Activated CD4-positive, alpha-beta T cell treated with anti-CD3 and anti-CD28 coated beads, Interleukin-2, amount 10 ng/mL, durations not matched to agents 24 days and 14 days (primary cell): ENCODE data around the gene CPED1. TPM values are rescaled to one million over a fixed set of nuclear protein-coding genes. Genes with fewer than 3 reads are reported as not detected.

ENCODE experiments used
- DNase-seq: peaks from one replicate; pipeline ENCODE4 v3.0.0; 2022
- H3K27ac Mint-ChIP-seq: one replicate; pipeline ENCODE4 v1.8.0; 2022; ENCODE audit warnings: mild to moderate bottlenecking, mixed read lengths
- H3K27me3 Mint-ChIP-seq: one replicate; pipeline ENCODE4 v1.8.0; 2022; ENCODE audit warnings: mixed read lengths
- H3K36me3 Mint-ChIP-seq: one replicate; pipeline ENCODE4 v1.8.0; 2022; ENCODE audit warnings: low read depth, mild to moderate bottlenecking, mixed read lengths
- H3K4me1 Mint-ChIP-seq: one replicate; pipeline ENCODE4 v1.8.0; 2021; ENCODE audit warnings: mixed read lengths
- H3K4me3 Mint-ChIP-seq: one replicate; pipeline ENCODE4 v1.8.0; 2022; ENCODE audit warnings: mild to moderate bottlenecking, moderate library complexity, mixed read lengths
- H3K9me3 Mint-ChIP-seq: one replicate; pipeline ENCODE4 v1.8.0; 2021; ENCODE audit warnings: mixed read lengths
- intact Hi-C: fragments of 100-400 bp; cut with micrococcal nuclease; formaldehyde crosslinking; loops from one replicate; pipeline ENCODE4 v1.15.1; 2023
- total RNA-seq: library from RNA; stranded (reverse); gene quantifications from 2 replicates; pipeline ENCODE4 v1.2.3, GENCODE V29; 2022

CPED1 gene
- not detected in 2 replicates for total RNA-seq

DNA sequence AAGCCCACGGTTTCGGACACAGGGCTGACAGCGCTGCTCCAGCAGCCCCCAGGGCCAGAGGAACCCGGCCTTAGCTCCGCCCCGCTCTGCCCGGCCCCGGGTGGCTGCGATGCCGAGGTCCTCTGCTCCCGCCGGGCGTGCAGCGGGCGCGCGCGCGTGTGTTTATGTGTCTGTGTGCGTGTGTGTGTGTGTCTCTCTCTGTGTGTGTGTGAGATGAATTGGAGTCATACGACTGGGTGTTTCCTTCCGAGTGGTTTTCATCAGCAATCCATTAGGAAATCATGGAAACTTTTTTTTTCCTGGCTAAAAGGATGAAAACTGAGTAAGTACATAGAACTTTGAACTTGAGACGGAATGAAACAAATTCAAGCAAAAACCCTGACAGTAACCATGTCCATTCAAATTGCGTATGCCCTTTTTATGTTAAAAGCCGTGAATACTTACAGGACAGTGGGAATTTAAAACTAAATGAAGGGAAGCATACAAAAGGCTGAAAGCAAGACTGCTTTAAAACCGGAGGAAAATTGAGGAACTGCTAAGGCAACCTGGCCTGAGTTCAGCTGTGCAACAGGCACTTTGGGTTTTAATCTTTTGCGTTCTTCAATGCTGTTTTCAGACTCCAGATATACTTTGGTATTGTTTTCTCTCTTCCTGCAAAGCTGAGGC is at the start of gene CPED1:
TSS of gene CPED1 (plus strand) at position 121 of the 666 bp plus-strand sequence. CDS start 911 bp downstream, outside the sequence.
- DNase-seq = peak; percentile 80
- peaks cover 14% of the 10 kb centered on the region for H3K4me1 Mint-ChIP-seq
- peak within 1 kb of the TSS; percentile 85 for H3K4me3 Mint-ChIP-seq
- H3K9me3 Mint-ChIP-seq = no peaks in the 10 kb centered on the region
- intact Hi-C loops = loop anchor here (2.0 to 10.0 kb wide), 2 partner anchors 38 to 556 kb away; partner anchors contain the start of gene ING3
- H3K27ac Mint-ChIP-seq = no peak within 1 kb of the TSS
- H3K36me3 Mint-ChIP-seq = no peaks in the 10 kb centered on the region
- H3K27me3 Mint-ChIP-seq = peaks cover 59% of the 10 kb centered on the region

DNA sequence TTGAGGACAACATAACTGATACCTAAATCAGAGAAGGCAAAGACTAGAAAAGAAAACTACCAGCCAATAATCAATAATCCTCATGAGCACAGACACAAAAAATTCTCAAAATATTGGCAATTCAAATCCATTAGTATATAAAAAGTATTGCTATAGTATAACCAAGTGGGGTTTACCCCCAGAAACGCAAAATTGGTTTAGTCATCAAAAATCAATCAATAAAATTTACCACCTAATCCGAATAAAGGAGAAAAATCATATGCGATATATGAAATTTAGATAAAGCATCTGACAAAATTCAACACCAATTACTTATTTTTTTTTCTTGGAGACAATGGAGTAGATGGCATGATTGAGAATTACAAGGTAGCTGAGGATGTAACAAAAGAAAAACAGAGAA is 49.2 kb upstream of the CPED1 start:
- Mint-ChIP-seq H3K4me3 (no peak overlapping the region), H3K4me1 (no peaks in the 10 kb centered on the region), H3K36me3 (no peaks in the 10 kb centered on the region), H3K9me3 (no peaks in the 10 kb centered on the region), H3K27ac (no peak overlapping the region), H3K27me3 (peaks cover 23% of the 10 kb centered on the region)
- intact Hi-C loops = no loop called here
- DNase-seq = no peak

DNA sequence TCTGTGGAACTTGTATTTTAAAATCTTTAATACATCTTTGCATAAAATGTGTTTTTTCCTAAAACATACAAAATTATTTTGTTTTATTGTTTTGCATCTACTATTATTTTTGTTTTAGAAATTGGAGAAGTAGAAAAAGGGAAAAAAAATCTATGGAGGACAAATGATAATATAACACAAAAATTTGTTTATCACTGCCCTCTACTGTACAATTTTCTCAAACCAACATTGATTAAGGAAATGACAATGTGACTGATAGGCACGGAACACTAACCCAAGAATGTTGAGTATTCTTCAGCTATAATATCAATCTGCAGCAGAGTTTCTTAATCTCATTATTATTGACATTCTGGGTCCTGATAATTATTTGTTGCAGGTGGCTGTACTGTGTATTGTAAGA is 47.4 kb upstream of the CPED1 start:
- no peak for DNase-seq
- Mint-ChIP-seq H3K4me3 (no peak overlapping the region), H3K27me3 (peaks cover 23% of the 10 kb centered on the region), H3K4me1 (no peaks in the 10 kb centered on the region), H3K27ac (no peak overlapping the region), H3K36me3 (no peaks in the 10 kb centered on the region), H3K9me3 (no peaks in the 10 kb centered on the region)
- intact Hi-C loops = loop anchor here (1.0 to 2.0 kb wide), 2 partner anchors 135 to 148 kb away; no protein-coding TSS in a partner anchor

DNA sequence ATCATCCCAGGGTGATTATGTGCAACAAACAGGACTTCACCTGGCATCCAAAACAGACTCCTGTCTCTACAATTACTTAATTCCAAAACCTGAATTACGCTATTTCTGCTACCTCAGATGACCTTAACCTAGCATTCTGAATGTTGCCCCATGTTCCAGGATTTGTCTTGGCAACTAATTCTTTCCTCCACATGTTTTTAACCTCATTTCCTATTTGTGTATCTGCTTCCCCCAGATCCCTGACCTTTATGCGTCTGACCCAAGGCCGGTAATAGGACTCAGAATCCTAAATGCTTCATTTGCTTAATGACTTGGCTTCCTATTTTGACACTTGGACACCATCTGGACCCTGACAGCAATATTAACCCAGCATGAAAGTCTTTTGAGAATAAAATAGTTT is 46.7 kb upstream of the CPED1 start:
- Mint-ChIP-seq H3K9me3 (no peaks in the 10 kb centered on the region), H3K4me3 (no peak overlapping the region), H3K4me1 (no peaks in the 10 kb centered on the region), H3K27me3 (peaks cover 28% of the 10 kb centered on the region), H3K36me3 (no peaks in the 10 kb centered on the region), H3K27ac (no peak overlapping the region)
- no peak for DNase-seq
- intact Hi-C loops = loop anchor here (1.0 to 2.0 kb wide), 2 partner anchors 136 to 149 kb away; no protein-coding TSS in a partner anchor

DNA sequence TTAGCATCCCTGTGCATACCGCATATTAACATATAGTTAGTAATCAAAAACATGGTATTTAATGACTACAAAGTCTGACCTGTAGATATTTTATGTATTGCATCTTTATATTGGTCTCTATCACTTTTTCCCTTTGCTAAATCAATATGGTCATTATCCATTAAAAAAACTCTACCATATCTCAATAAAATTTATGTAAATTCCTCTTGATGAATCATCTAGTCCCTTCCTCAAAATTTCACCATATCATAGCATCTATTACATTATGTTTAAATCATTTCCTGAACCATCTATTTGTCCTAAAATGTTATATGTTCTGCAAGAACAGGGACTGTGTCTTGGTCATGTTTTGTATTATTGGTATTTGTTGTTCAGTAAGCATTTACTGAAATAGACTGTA is 45.6 kb upstream of the CPED1 start:
- H3K36me3 Mint-ChIP-seq = no peaks in the 10 kb centered on the region
- peaks cover 35% of the 10 kb centered on the region for H3K27me3 Mint-ChIP-seq
- DNase-seq = no peak
- H3K4me1 Mint-ChIP-seq = no peaks in the 10 kb centered on the region
- no peak overlapping the region for H3K4me3 Mint-ChIP-seq
- no peaks in the 10 kb centered on the region for H3K9me3 Mint-ChIP-seq
- intact Hi-C loops = no loop called here
- no peak overlapping the region for H3K27ac Mint-ChIP-seq

DNA sequence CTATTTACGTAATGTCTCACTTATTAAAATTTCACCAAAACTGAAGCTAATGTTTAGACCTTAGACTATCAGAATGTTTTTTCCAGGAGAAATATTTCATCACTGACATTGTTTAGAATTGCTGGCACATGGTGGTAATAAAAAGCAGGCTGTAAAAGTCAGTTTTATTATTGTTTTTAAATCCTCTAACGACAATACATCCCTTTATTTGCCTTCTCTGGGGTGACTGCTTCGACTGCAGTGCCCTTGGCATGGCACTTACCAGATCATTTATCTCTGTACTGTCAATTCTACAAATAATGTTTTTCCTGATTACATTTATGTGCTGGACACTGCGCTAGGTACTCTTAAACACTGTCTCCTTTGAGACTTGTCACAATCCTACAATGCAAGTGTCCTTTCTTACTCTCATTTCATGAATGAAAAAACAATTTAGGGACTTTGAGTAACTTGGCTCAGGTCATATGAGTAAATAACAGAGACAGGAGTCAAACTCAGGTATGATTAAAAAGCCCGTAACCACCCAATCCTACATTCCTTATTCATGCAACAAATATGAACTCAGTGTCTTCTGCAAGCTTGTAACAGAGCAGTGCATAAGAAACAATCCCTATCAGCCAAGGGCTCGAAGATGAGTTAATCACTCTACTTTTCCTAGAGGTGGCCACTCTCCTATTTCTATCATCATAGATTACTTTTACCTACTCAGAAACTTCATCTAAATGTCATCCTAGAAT is 43.5 kb upstream of the CPED1 start:
- DNase-seq = no peak
- H3K4me1 Mint-ChIP-seq = peaks cover 7% of the 10 kb centered on the region
- H3K27ac Mint-ChIP-seq = no peak overlapping the region
- no peaks in the 10 kb centered on the region for H3K9me3 Mint-ChIP-seq
- intact Hi-C loops = no loop called here
- peaks cover 32% of the 10 kb centered on the region for H3K27me3 Mint-ChIP-seq
- no peak overlapping the region for H3K4me3 Mint-ChIP-seq
- H3K36me3 Mint-ChIP-seq = no peaks in the 10 kb centered on the region

DNA sequence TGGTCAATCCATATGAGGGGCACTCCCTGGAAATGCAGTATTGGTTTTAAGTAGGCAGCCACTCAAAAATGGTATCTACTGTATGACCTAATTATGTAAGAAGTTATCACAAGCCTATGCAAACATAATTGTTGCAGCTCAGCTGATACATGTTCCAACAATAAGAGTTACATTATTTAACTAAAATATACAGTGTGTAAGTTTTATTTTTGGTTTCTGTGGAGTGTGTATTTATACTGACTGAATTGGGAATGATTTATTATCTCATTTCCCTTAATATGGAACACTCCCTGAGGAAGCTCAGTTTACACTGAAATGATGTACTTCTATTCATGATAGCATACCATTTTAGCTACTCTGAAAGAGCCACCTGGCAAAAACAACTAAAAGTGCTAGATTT is 40.5 kb upstream of the CPED1 start:
- Mint-ChIP-seq H3K36me3 (peaks cover 7% of the 10 kb centered on the region), H3K9me3 (no peaks in the 10 kb centered on the region), H3K4me1 (peaks cover 17% of the 10 kb centered on the region), H3K27me3 (peaks cover 27% of the 10 kb centered on the region), H3K27ac (no peak overlapping the region), H3K4me3 (no peak overlapping the region)
- intact Hi-C loops = no loop called here
- DNase-seq = no peak

DNA sequence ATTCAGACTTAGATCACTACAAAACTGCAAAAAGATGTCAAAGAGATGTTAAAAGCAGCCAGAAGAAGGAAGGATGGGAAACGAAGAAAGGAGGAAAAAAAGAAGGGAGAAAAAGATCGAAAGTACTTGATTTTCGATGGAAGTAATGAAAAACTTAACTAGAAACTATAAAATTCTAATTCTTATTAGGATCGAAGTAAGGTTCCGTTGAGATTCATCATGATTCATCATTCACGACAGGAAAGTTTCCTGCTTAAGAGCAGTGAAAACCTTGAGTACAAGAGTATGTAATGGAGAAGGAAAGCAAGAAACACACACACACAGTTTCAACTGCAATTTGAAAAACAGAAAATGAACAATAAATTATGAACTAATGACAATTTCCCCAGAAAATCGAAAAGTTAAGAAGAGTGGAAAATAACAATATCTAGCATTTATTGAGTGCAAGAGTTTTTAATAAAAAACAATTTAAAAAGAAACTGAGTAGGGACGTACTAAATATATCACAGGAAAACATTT is 39.1 kb upstream of the CPED1 start:
- intact Hi-C loops = no loop called here
- DNase-seq = no peak
- Mint-ChIP-seq H3K9me3 (no peaks in the 10 kb centered on the region), H3K4me3 (peak overlapping the region; percentile 96), H3K36me3 (peaks cover 14% of the 10 kb centered on the region), H3K27me3 (peaks cover 22% of the 10 kb centered on the region), H3K4me1 (peaks cover 19% of the 10 kb centered on the region), H3K27ac (peak overlapping the region; percentile 99)

DNA sequence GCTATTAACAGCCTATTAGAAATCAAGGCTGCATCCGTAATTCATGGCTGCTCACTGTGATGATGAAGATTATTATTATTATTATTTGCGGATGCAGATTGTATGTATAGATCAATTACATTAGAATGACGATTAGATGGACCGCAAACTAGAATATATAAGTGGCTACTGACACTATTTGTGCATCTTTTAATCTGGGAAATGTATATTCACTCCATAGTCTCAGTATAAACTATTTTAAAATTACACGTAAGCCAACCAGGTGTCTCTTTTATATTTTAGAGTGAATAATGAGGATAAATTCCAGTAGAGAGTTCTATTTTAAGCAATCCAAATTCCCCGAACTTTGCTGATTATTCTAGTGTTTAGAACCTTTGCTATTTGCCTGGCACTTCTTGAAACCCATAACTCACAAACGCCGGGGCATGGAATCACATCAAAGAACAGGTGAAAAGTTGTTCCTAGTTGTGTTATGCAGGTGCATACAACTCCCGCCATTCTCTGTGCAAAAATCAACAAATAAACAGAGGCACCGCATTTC is 38.4 kb upstream of the CPED1 start:
- Mint-ChIP-seq H3K27me3 (peaks cover 22% of the 10 kb centered on the region), H3K27ac (peak overlapping the region; percentile 99), H3K36me3 (peaks cover 17% of the 10 kb centered on the region), H3K9me3 (no peaks in the 10 kb centered on the region), H3K4me3 (peak overlapping the region; percentile 96), H3K4me1 (peaks cover 21% of the 10 kb centered on the region)
- intact Hi-C loops = loop anchor here (1.0 to 10.0 kb wide), 6 partner anchors 32 to 595 kb away; partner anchors contain the start of genes CPED1 and TSPAN12
- DNase-seq = no peak

DNA sequence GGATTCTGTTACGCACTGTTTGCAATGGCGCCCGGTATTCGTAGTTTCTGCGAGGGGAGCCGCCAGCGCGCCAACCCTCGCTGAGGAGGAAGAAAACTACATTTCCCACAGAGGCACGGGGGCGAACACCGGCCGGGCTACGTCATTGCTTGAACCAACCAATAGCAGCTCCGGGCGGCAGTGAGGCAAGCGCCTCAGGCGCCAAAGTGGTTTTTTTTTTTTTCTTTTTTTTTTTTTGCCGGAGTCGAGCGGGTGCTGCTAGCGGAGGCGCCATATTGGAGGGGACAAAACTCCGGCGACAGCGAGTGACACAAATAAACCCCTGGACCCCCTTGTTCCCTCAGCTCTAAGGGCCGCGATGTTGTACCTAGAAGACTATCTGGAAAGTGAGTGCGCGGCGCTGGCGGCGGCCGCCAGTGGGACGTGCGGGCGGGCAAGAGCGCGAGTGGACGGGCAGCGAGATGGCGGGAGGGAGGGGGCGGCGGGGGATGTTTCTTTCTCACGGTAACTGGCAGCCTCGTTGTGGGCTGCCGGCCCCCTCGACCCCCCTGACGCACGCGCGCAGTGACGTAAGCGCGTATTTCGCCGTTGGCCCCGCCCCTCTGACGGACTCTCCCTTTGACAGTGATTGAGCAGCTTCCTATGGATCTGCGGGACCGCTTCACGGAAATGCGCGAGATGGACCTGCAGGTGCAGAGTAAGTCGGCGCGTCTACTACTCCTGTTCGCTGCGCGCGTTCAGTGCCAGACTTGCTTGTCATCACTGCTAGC is 37.8 kb upstream of the CPED1 start, which contains the start of gene ING3:
TSS of gene ING3 (plus strand) at position 239 of the 770 bp plus-strand sequence. CDS start at position 359, 120 bp downstream.
- peaks cover 17% of the 10 kb centered on the region for H3K27me3 Mint-ChIP-seq
- peak within 1 kb of the TSS; percentile 99 for H3K27ac Mint-ChIP-seq
- intact Hi-C loops = loop anchor here (1.0 to 10.0 kb wide), 6 partner anchors 32 to 594 kb away; partner anchors contain the start of genes CPED1 and TSPAN12
- H3K36me3 Mint-ChIP-seq = peaks cover 22% of the 10 kb centered on the region
- H3K4me1 Mint-ChIP-seq = peaks cover 23% of the 10 kb centered on the region
- DNase-seq = peak; percentile 100
- H3K4me3 Mint-ChIP-seq = peak within 1 kb of the TSS; percentile 96
- no peaks in the 10 kb centered on the region for H3K9me3 Mint-ChIP-seq

DNA sequence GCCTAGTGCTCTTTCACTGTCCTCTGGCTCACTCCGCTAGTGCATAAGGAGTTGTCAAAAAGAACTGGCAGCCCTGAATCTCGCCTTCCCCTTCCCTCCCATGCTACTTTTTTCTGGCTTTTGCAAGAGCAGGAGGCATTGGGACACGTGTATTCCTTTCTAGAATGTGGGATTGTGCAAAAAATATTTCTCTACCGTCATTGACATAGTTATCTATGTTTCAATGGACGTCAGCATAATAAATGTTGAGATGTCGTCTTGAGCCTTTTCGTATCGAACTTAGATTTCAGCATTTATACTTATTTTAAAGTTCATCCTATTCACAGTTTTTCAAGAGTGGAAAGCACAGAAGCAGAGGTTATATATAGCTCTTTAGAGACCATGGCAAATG is 37.2 kb upstream of the CPED1 start:
- intact Hi-C loops = loop anchor here (2.0 to 10.0 kb wide), 5 partner anchors 37 to 593 kb away; partner anchors contain the start of genes CPED1 and TSPAN12
- Mint-ChIP-seq H3K9me3 (no peaks in the 10 kb centered on the region), H3K27me3 (peaks cover 12% of the 10 kb centered on the region), H3K4me1 (peaks cover 23% of the 10 kb centered on the region), H3K36me3 (peaks cover 27% of the 10 kb centered on the region), H3K27ac (peak overlapping the region; percentile 99), H3K4me3 (peak overlapping the region; percentile 96)
- DNase-seq = no peak

DNA sequence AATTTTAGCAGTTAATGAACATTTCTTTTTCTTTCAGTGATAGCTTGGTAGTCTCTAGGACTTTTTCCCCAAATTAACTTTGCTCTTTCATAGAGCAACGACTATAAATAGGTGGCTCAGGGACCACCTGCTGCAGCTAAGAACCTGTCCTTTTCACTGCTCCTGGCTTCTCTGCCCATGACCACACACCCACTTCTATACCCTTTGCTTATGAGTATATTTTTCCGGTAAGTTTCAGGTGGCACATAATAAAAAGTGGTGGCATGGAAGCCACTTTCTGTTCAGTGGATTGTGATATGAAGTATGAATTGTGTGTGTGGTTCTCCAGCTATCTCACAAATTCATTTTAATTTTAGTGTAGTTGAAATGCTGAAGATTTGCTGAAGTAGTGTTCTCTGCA is 36.7 kb upstream of the CPED1 start:
- Mint-ChIP-seq H3K36me3 (peaks cover 27% of the 10 kb centered on the region), H3K27ac (peak overlapping the region; percentile 99), H3K27me3 (peaks cover 9% of the 10 kb centered on the region), H3K9me3 (no peaks in the 10 kb centered on the region), H3K4me3 (peak overlapping the region; percentile 96), H3K4me1 (peaks cover 23% of the 10 kb centered on the region)
- intact Hi-C loops = loop anchor here (2.0 to 10.0 kb wide), 5 partner anchors 37 to 593 kb away; partner anchors contain the start of genes CPED1 and TSPAN12
- DNase-seq = no peak

DNA sequence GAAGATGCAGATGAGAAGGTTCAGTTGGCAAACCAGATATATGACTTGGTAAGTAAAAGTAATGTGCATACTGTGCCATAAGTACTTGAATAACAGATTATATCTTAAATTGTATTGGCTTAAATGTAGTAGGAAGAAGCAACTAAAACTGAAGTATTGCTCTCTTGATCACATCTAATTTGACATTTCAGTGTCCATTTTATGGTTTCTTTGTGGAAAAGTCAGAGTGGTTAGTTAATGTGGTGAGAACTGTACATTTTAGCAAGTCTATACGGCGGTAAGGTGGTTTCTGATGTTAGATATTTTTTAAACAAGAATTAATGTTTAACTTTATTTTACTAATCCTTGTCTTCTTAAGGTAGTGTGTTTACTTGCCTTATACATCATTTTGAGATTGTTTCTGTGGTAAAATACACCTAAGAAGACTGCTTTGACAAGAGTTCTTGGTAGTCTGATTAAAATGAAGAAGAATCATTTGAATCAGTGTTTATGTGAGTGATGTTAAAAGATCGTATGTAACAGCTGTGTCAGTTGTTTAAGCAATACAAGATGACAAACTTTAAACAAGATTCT is 32.8 kb upstream of the CPED1 start:
- H3K9me3 Mint-ChIP-seq = no peaks in the 10 kb centered on the region
- H3K4me3 Mint-ChIP-seq = no peak overlapping the region
- intact Hi-C loops = loop anchor here (10.0 kb wide), 1 partner anchor 419 kb away; no protein-coding TSS in a partner anchor
- no peaks in the 10 kb centered on the region for H3K27me3 Mint-ChIP-seq
- no peak for DNase-seq
- peaks cover 42% of the 10 kb centered on the region for H3K36me3 Mint-ChIP-seq
- H3K27ac Mint-ChIP-seq = peak overlapping the region; percentile 45
- peaks cover 24% of the 10 kb centered on the region for H3K4me1 Mint-ChIP-seq
